Natural killer cell (primary cell): ENCODE measurements around the gene PFKFB3. TPM values are rescaled to one million over a fixed set of nuclear protein-coding genes. Genes with fewer than 3 reads are reported as not detected.

Experiments used
- ATAC-seq, 3 donors: fragments of 150-1000 bp in 2 of 3; fragments of 200-7000 bp in 1 of 3; cut with Tn5 transposase; 1 replicate in 1 of 3; 2 replicates in 2 of 3; pipeline ENCODE4 v1.10.0; 2021; ENCODE audit warnings: mild to moderate bottlenecking in 2 of 3, moderate library complexity in 2 of 3
- DNase-seq, 2 donors: peaks; one replicate each; pipeline versions ENCODE4 v3.0.0 to v3.0.0-alpha.2; 2013 to 2021; ENCODE audit warnings: mixed read lengths in 1 of 2
- H3K27ac ChIP-seq: one replicate; pipeline ENCODE4 v1.5.1; 2013; ENCODE audit warnings: mild to moderate bottlenecking, low read length
- H3K27me3 ChIP-seq: one replicate; pipeline ENCODE4 v1.6.1; 2013; ENCODE audit warnings: low read length; ENCODE audit not compliant: control insufficient read depth, insufficient read depth
- H3K36me3 ChIP-seq: one replicate; pipeline ENCODE4 v1.6.1; 2013; ENCODE audit warnings: low read length; ENCODE audit not compliant: control insufficient read depth, insufficient read depth
- H3K4me1 ChIP-seq: one replicate; pipeline ENCODE4 v1.6.1; 2013; ENCODE audit warnings: low read length; ENCODE audit not compliant: control insufficient read depth, insufficient read depth
- H3K4me3 ChIP-seq: one replicate; pipeline ENCODE4 v1.5.1; 2013; ENCODE audit warnings: low read length
- H3K9me3 ChIP-seq: one replicate; pipeline ENCODE4 v1.6.1; 2013; ENCODE audit warnings: low read length; ENCODE audit not compliant: control insufficient read depth, insufficient read depth
- H3K27ac Mint-ChIP-seq, 2 donors: one replicate each; pipeline ENCODE4 v1.8.0; 2022; ENCODE audit warnings: mild to moderate bottlenecking in 2 of 2, mixed read lengths in 2 of 2, moderate library complexity in 1 of 2
- H3K27me3 Mint-ChIP-seq, 2 donors: one replicate each; pipeline ENCODE4 v1.8.0; 2022; ENCODE audit warnings: low read depth in 2 of 2, mixed read lengths in 2 of 2
- H3K36me3 Mint-ChIP-seq: one replicate; pipeline ENCODE4 v1.8.0; 2022; ENCODE audit warnings: mixed read lengths
- H3K4me1 Mint-ChIP-seq, 2 donors: one replicate each; pipeline ENCODE4 v1.8.0; 2022; ENCODE audit warnings: mixed read lengths in 2 of 2
- H3K4me3 Mint-ChIP-seq: one replicate; pipeline ENCODE4 v1.8.0; 2022; ENCODE audit warnings: mild to moderate bottlenecking, moderate library complexity, mixed read lengths
- H3K9me3 Mint-ChIP-seq, 2 donors: one replicate each; pipeline ENCODE4 v1.8.0; 2022; ENCODE audit warnings: mixed read lengths in 2 of 2
- WGBS: methylation state at CpG from one replicate; pipeline ENCODE4 v1.1.7; 2013; ENCODE audit warnings: missing lambda C conversion rate; ENCODE audit not compliant: insufficient coverage; 5-methylcytosine and 5-hydroxymethylcytosine counted together
- intact Hi-C: fragments of 100-400 bp; cut with micrococcal nuclease; formaldehyde crosslinking; loops from one replicate; pipeline ENCODE4 v1.14.2; 2022
- total RNA-seq, 4 donors: library from RNA; stranded (reverse); fragments of 120-200 nt in 1 of 4; gene quantifications; one replicate each; pipeline versions ENCODE4 v1.2.3 to v1.2.4, GENCODE V29; 2013 to 2022
- TF ChIP-seq, protein P1 (sequence below): fragments of 200-600 bp; IDR thresholded peaks from one replicate; pipeline ENCODE4 v1.8.0; 2022; ENCODE audit warnings: antibody characterized with exemption

Gene PFKFB3
- total RNA-seq, 3 donors from 2014 or later (not counting 1 experiment from before 2014, with no cell fraction given), result 33.4 to 59.7 (median 39.0) TPM

DNA sequence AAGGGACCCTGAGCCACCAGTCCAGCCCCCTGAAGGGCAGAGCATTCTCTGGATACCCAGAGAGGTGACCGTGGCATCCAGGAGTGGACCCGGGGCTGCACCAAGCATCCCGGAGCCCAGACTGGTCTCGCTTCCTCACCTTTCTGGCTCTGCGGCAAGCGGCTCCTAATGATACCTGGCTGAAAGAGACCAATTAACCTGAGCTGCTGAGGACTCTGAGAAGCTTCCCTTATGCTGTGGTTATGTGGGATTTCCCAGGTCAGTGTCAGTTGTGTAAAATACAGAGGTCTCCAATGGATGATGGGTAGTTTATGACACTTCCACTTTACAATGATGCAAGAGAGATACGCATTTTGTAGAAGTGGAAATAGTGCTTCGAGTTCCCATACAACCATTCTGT is 51.5 kb downstream of the PFKFB3 start:
- H3K4me1 Mint-ChIP-seq, result peaks cover 0 to 5% of the 10 kb centered on the region in 2 donors
- peak in 1 of 3 donors; percentile 65 for ATAC-seq
- H3K36me3 Mint-ChIP-seq, result no peaks in the 10 kb centered on the region
- Histone ChIP-seq H3K27me3 (no peaks in the 10 kb centered on the region), H3K4me3 (no peak overlapping the region), H3K9me3 (no peaks in the 10 kb centered on the region), H3K4me1 (no peaks in the 10 kb centered on the region), H3K36me3 (no peaks in the 10 kb centered on the region), H3K27ac (no peak overlapping the region)
- intact Hi-C loops, result no loop called here
- DNase-seq, result no peak
- WGBS, result 94% methylated on average over 6 of the region's 8 CpGs
- peaks cover 0 to under 1% of the 10 kb centered on the region in 2 donors for H3K9me3 Mint-ChIP-seq
- H3K4me3 Mint-ChIP-seq, result no peak overlapping the region
- TF ChIP-seq, protein P1, sequence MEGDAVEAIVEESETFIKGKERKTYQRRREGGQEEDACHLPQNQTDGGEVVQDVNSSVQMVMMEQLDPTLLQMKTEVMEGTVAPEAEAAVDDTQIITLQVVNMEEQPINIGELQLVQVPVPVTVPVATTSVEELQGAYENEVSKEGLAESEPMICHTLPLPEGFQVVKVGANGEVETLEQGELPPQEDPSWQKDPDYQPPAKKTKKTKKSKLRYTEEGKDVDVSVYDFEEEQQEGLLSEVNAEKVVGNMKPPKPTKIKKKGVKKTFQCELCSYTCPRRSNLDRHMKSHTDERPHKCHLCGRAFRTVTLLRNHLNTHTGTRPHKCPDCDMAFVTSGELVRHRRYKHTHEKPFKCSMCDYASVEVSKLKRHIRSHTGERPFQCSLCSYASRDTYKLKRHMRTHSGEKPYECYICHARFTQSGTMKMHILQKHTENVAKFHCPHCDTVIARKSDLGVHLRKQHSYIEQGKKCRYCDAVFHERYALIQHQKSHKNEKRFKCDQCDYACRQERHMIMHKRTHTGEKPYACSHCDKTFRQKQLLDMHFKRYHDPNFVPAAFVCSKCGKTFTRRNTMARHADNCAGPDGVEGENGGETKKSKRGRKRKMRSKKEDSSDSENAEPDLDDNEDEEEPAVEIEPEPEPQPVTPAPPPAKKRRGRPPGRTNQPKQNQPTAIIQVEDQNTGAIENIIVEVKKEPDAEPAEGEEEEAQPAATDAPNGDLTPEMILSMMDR, result no peak
- peaks cover 0 to 3% of the 10 kb centered on the region in 2 donors for H3K27me3 Mint-ChIP-seq
- H3K27ac Mint-ChIP-seq, result no peak overlapping the region

DNA sequence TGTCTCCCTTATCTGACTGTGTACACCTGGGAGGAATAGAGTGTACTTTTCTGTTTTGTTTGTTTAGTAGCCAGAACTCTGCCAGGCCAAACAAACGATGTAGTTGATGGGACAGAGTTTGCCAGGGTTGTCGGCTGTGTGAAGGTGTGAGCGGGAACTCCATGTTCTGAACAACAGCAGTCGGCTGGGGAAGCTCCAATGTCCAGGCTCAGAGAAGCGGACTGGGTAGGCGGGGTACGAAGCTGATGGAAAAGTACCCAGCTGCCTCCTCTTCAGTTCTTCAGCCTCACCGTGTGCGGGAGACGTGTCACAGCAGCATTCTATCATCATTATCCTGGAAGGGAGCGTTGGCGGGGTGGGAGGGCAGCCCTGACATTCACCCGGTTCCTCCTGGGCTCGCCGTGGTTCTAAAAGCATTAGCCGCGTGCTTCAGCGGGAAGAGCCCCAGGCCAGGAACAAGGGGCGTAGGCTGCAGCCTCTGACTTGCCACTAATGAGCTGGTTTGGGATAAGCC is 52.9 kb downstream of the PFKFB3 start:
- H3K4me1 ChIP-seq, result no peaks in the 10 kb centered on the region
- H3K4me3 Mint-ChIP-seq, result no peak overlapping the region
- H3K4me1 Mint-ChIP-seq, result peaks cover 0 to 5% of the 10 kb centered on the region in 2 donors
- H3K9me3 Mint-ChIP-seq, result peaks cover 0 to 5% of the 10 kb centered on the region in 2 donors
- H3K27me3 ChIP-seq, result no peaks in the 10 kb centered on the region
- H3K27me3 Mint-ChIP-seq, result peaks cover 0 to 3% of the 10 kb centered on the region in 2 donors
- WGBS, result 95% methylated on average over 19 of the region's 19 CpGs
- TF ChIP-seq, protein P1, result no peak
- H3K27ac Mint-ChIP-seq, result no peak overlapping the region
- DNase-seq (no peak), ATAC-seq (no peak)
- no peak overlapping the region for H3K4me3 ChIP-seq
- intact Hi-C loops, result no loop called here
- no peak overlapping the region for H3K27ac ChIP-seq
- no peaks in the 10 kb centered on the region for H3K36me3 Mint-ChIP-seq
- H3K36me3 ChIP-seq, result no peaks in the 10 kb centered on the region
- no peaks in the 10 kb centered on the region for H3K9me3 ChIP-seq

DNA sequence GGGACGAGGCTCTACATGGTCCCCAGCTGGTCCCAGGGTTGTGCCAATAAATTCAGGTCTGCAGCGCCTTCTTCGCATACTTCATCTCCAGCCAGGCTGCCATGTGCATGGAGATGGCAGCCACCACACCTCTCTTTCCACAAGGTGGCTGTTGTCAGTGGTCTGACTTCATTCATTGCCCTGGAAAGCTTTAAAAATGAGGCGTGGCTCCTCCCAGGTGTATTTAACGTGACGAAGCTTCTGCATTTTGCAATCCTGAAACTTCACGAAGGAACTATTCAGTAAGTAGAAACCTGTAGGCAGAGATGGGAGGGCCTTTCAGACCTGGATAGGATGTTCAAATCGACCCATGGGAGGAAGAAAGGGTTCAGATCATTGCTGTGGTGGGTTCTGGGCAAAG is 53.7 kb downstream of the PFKFB3 start:
- Histone ChIP-seq H3K4me3 (no peak overlapping the region), H3K27me3 (no peaks in the 10 kb centered on the region), H3K9me3 (no peaks in the 10 kb centered on the region), H3K27ac (no peak overlapping the region), H3K4me1 (no peaks in the 10 kb centered on the region), H3K36me3 (no peaks in the 10 kb centered on the region)
- Mint-ChIP-seq H3K4me3 (no peak overlapping the region), H3K27ac (no peak overlapping the region), H3K9me3 (peaks cover 0 to 5% of the 10 kb centered on the region in 2 donors), H3K36me3 (no peaks in the 10 kb centered on the region), H3K27me3 (peaks cover 0 to 3% of the 10 kb centered on the region in 2 donors), H3K4me1 (peaks cover 0 to 1% of the 10 kb centered on the region in 2 donors)
- DNase-seq (no peak), ATAC-seq (no peak)
- WGBS, result 94% methylated on average over 8 of the region's 8 CpGs
- TF ChIP-seq, protein P1, result no peak
- intact Hi-C loops, result no loop called here

DNA sequence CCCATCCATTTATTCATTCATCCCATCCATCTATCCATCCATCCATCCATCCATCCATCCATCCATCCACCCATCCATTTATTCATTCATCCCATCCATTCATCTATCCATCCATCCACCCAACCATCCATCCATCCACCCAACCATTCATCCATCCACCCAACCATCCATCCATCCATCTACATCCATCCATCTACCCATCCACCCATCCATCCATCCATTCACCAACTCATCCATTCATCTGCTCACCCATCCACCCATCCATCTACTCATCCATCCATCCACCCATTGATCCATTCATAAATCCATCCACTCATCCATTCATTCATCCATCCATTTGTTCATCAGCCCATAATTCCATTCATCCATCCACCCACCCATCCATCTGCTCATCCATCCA is 56.4 kb downstream of the PFKFB3 start:
- H3K4me3 ChIP-seq, result no peak overlapping the region
- no peak for ATAC-seq
- no peak overlapping the region for H3K27ac ChIP-seq
- Mint-ChIP-seq H3K36me3 (no peaks in the 10 kb centered on the region), H3K9me3 (peaks cover 0 to 5% of the 10 kb centered on the region in 2 donors), H3K27ac (no peak overlapping the region), H3K4me3 (no peak overlapping the region), H3K27me3 (peaks cover 0 to 3% of the 10 kb centered on the region in 2 donors), H3K4me1 (no peaks in the 10 kb centered on the region)
- no peaks in the 10 kb centered on the region for H3K36me3 ChIP-seq
- intact Hi-C loops, result no loop called here
- H3K4me1 ChIP-seq, result no peaks in the 10 kb centered on the region
- DNase-seq, result no peak
- H3K9me3 ChIP-seq, result no peaks in the 10 kb centered on the region
- no peaks in the 10 kb centered on the region for H3K27me3 ChIP-seq
- TF ChIP-seq, protein P1, result no peak
